HG02759 (cell line): Measurements from ENCODE around the gene KRTAP13-1.

Experiments
- ATAC-seq: cut with Tn5 transposase; IDR thresholded peaks from one replicate; pipeline ENCODE4 v1.9.1; 2021; ENCODE audit warnings: mild to moderate bottlenecking, moderate library complexity; ENCODE audit not compliant: unreplicated experiment

The KRTAP13-1 gene

GRCh38 chr21:30395731-30396130, at the start of gene KRTAP13-1:
KRTAP13-1 (plus strand) TSS chr21:30396031; CDS start chr21:30396087, 56 bp downstream.
- no peak for ATAC-seq

DNA sequence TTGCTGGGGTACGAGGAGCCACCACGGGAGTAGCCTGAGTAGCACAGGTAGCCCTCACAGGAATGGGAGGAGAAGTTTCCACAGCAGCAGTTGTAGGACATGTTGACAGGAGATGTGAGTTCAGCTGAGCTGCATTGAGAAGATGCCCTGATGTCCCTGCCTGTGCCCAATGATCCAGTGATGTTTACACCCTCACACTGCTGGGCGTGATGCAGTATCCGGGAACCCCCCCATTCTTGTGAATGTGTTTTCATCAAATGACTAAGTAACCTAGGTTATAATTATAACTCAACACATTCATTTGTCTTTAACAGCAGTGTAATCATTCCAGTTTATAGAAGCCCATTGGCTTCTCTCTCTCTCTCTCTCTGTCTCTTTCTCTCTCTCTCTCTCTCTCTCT, 47.3 kb upstream of the KRTAP13-1 start, which contains the start of gene KRTAP23-1:
TSS of gene KRTAP23-1 (minus strand) at position 101 of the 400 bp plus-strand sequence. CDS start at position 101, 0 bp downstream.
- ATAC-seq, result no peak

GRCh38 chr21:30349572-30349971, 46.3 kb upstream of the KRTAP13-1 start:
- no peak for ATAC-seq

DNA sequence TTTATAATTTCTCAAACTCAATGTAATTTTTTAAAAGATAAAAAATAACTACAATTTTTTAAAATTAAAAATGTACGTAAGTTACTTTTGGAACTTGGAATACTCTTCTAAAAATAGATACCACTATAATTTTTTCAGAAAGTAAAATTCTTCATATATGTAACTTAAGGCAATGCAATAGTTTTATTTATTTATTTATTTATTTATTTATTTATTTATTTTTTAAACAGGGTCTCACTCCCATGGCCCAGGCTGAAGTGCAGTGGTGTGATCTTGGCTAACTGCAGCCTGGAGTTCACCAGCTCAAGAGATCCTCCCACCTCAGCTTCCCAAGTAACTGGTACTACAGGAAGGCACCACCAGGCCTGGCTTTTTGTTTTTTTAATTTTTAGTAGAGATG, 44.3 kb upstream of the KRTAP13-1 start:
- no peak for ATAC-seq

- no peak for ATAC-seq
These were observed 41.4 kb upstream of the KRTAP13-1 start for GRCh38 chr21:30354308-30355005.

GRCh38 chr21:30355906-30356305, 39.9 kb upstream of the KRTAP13-1 start:
- ATAC-seq, result no peak

- no peak for ATAC-seq
These were observed 23.6 kb upstream of the KRTAP13-1 start, which contains the start of gene KRTAP13-2 for GRCh38 chr21:30372139-30372770. KRTAP13-2 (minus strand) TSS chr21:30372271; CDS start chr21:30372213, 58 bp downstream.

GRCh38 chr21:30382201-30382600, 13.6 kb upstream of the KRTAP13-1 start:
- ATAC-seq, result no peak

GRCh38 chr21:30391492-30392025, 4.3 kb upstream of the KRTAP13-1 start:
- no peak for ATAC-seq

- ATAC-seq, result no peak
These were observed 13.1 kb downstream of the KRTAP13-1 start for GRCh38 chr21:30408782-30409494.

DNA sequence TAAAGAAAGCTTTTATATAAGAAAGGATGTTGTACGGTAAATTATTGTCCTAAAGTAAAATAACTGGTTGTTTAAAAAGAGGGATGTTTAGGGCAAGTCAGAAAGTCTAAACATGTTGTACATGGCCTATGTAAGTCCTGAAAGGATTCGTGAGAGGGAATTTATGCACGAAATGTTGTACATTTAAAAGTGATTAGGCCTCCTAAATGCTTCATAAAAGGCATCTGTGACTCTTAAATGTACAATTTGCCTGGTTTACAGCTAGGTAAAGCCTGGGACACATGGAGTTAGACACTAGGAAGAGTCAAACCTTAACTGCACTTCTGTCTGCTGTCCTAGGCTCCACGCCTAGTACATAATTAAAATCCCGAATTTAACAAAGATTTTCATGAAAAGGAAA, 20.2 kb downstream of the KRTAP13-1 start:
- ATAC-seq, result no peak

DNA sequence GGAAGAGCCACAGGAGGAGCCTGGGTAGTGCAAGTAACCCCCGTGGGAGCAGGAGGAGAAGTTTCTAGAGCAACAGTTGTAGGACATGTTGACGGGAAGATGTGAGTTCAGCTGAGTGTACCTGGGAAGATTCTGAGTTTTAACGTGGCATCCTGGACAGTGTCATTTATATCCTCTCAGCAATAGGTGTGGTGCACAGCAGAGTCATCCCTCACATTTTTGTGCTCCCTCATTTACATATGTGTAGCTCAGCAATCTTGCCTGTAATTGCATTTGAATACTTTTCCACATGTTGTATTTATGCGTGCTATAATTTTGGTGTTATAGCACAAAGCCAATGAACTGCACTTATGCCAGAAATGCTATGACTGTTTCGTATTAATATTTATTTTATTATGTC, 30.0 kb downstream of the KRTAP13-1 start, which contains the start of gene KRTAP13-3:
TSS of gene KRTAP13-3 (minus strand) at position 101 of the 400 bp plus-strand sequence. CDS start at position 87, 14 bp downstream.
- ATAC-seq, result no peak

GRCh38 chr21:30426731-30427130, 30.9 kb downstream of the KRTAP13-1 start:
- ATAC-seq, result no peak

DNA sequence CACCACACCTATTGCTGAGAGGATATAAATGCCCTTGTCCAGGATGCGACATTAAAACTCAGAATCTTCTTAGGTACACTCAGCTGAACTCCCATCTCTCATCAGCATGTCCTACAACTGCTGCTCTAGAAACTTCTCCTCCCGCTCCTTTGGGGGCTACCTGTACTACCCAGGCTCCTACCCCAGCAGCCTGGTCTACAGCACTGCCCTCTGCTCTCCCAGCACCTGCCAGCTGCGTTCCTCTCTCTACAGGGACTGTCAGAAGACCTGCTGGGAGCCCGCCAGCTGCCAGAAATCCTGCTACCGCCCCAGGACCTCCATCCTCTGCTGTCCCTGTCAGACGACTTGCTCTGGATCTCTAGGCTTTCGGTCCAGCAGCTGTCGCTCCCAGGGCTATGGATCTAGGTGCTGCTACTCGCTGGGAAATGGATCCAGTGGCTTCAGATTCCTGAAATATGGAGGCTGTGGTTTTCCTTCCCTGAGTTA, 34.4 kb downstream of the KRTAP13-1 start, which contains the start of gene KRTAP13-4:
TSS of gene KRTAP13-4 (plus strand) at position 51 of the 486 bp plus-strand sequence. CDS start at position 107, 56 bp downstream.
- ATAC-seq, result no peak

DNA sequence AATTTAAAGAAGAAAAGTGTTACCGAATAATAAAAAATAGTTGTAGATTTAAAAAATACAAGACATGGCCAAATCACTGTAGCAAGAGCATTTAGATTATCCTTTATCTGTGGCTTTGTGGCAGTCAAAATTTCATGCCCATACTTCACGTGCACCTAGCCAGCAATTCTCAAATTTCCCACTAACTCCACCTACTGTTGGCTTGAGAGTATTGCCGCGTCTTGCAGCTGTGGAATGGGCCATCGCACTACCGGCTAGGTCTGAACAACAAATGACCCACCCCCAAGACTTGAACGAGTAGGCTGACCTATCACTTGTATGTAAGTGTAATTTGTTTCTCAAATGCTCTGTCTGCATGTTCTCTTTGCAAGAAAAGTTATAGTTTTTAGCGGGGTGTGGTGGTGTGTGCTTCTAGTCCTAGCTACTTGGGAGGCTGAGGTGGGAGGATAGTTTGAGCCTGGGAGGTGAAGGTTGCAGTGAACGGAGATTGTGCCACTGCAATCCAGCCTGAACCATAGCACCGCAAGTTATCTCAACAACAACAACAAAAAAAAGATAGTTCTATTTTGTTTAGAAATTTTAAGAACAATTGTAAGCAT, 38.3 kb downstream of the KRTAP13-1 start:
- peak; percentile 83 for ATAC-seq

- ATAC-seq, result no peak
These were observed 41.3 kb downstream of the KRTAP13-1 start for GRCh38 chr21:30437010-30437565.

GRCh38 chr21:30439975-30440374, 44.1 kb downstream of the KRTAP13-1 start, which contains the start of gene KRTAP15-1:
KRTAP15-1 (plus strand) TSS chr21:30440275; CDS start chr21:30440328, 53 bp downstream.
- ATAC-seq, result no peak

DNA sequence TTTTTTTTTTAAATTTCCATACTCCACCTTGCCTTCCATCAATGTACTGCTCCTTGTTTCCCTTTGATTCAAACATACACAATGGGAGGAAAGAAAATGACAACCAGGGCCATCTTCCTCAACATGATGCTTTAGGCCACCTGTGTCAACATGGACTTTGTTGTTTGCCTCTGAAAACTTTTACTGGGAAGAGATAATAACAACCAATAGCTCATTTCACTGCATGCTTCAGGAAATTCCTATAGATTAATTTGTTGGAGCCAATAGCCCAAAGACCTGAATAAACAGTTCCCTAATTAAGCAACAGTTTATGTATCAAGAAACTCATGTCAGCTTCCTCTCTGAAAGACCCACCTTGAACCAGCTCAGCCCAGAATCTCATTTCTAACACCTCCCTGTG, 47.4 kb downstream of the KRTAP13-1 start:
- no peak for ATAC-seq

GRCh38 chr21:30444204-30444603, 48.4 kb downstream of the KRTAP13-1 start:
- no peak for ATAC-seq
